Neural progenitor cell (in vitro differentiated cells): Measurements from ENCODE around the gene NOTCH4. TPM values are rescaled to one million over a fixed set of nuclear protein-coding genes. Genes with fewer than 3 reads are reported as not detected.

Source experiments
- DNase-seq: peaks from one replicate; pipeline ENCODE4 v3.0.0-alpha.2; 2016; ENCODE audit warnings: low spot score
- H2AFZ ChIP-seq: fragments of 200-600 bp; sonication (generic); replicated peaks from 2 replicates; pipeline ENCODE4 v1.6.1; 2016; ENCODE audit warnings: antibody characterized with exemption
- H3F3A ChIP-seq: fragments of 200-600 bp; sonication (generic); 2 replicates; pipeline ENCODE4 v1.6.1; 2016; ENCODE audit warnings: antibody characterized with exemption, low read depth
- H3K27ac ChIP-seq: fragments of 200-600 bp; sonication (generic); 2 replicates; pipeline ENCODE4 v1.5.1; 2016; ENCODE audit warnings: mild to moderate bottlenecking
- H3K27me3 ChIP-seq: fragments of 200-600 bp; sonication (generic); 2 replicates; pipeline ENCODE4 v1.6.1; 2016; ENCODE audit warnings: mild to moderate bottlenecking, moderate library complexity
- H3K36me3 ChIP-seq: fragments of 200-600 bp; sonication (generic); 2 replicates; pipeline ENCODE4 v1.5.1; 2016
- H3K4me1 ChIP-seq: fragments of 200-600 bp; sonication (generic); 2 replicates; pipeline ENCODE4 v1.6.1; 2016; ENCODE audit warnings: mixed run types
- H3K4me2 ChIP-seq: fragments of 200-600 bp; sonication (generic); 2 replicates; pipeline ENCODE4 v1.6.1; 2016
- H3K4me3 ChIP-seq: fragments of 200-600 bp; sonication (generic); 2 replicates; pipeline ENCODE4 v1.5.1; 2016
- H3K79me2 ChIP-seq: fragments of 200-600 bp; sonication (generic); 2 replicates; pipeline ENCODE4 v1.6.1; 2016; ENCODE audit warnings: low read depth
- H3K9ac ChIP-seq: fragments of 200-600 bp; sonication (generic); 2 replicates; pipeline ENCODE4 v1.6.1; 2016
- H3K9me3 ChIP-seq: fragments of 200-600 bp; sonication (generic); 2 replicates; pipeline ENCODE4 v1.5.1; 2016; ENCODE audit warnings: low read depth
- H4K20me1 ChIP-seq: fragments of 200-600 bp; sonication (generic); 2 replicates; pipeline ENCODE4 v1.6.1; 2016; ENCODE audit warnings: low read depth
- H3K27ac Mint-ChIP-seq: 3 replicates; pipeline ENCODE4 v1.8.0; 2021; ENCODE audit warnings: mixed read lengths
- H3K27me3 Mint-ChIP-seq: 2 replicates; pipeline ENCODE4 v1.8.0; 2022; ENCODE audit warnings: low read depth, mild to moderate bottlenecking, inconsistent platforms, moderate library complexity, mixed read lengths; ENCODE audit not compliant: insufficient read depth
- H3K36me3 Mint-ChIP-seq: 3 replicates; pipeline ENCODE4 v1.8.0; 2021; ENCODE audit warnings: mixed read lengths
- H3K4me1 Mint-ChIP-seq: 3 replicates; pipeline ENCODE4 v1.8.0; 2021; ENCODE audit warnings: mixed read lengths
- H3K4me3 Mint-ChIP-seq: 3 replicates; pipeline ENCODE4 v1.8.0; 2021; ENCODE audit warnings: mild to moderate bottlenecking, moderate library complexity, mixed read lengths
- H3K9me3 Mint-ChIP-seq: 3 replicates; pipeline ENCODE4 v1.8.0; 2020; ENCODE audit warnings: mixed read lengths
- EZH2 ChIP-seq: fragments of 200-600 bp; sonication (generic); IDR thresholded peaks from 2 replicates; pipeline ENCODE4 v1.6.1; 2017; ENCODE audit warnings: antibody characterized with exemption, mild to moderate bottlenecking, moderate library complexity
- EZH2phosphoT487 ChIP-seq: fragments of 200-600 bp; sonication (generic); IDR thresholded peaks from 2 replicates; pipeline ENCODE4 v1.6.1; 2017; ENCODE audit warnings: antibody characterized with exemption
- total RNA-seq: library from RNA; depleted of rRNA; stranded (reverse); fragments of >200 nt; gene quantifications from 2 replicates; pipeline ENCODE4 v1.2.3, GENCODE V29; 2015; ENCODE audit warnings: low replicate concordance
- TF ChIP-seq, protein P1 (sequence below): fragments of 200-600 bp; sonication (generic); IDR thresholded peaks from 2 replicates; pipeline ENCODE4 v1.5.1; 2017; ENCODE audit warnings: antibody characterized with exemption, mild to moderate bottlenecking

The NOTCH4 gene
- total RNA-seq, 1 donor from 2014 or later, result 3.2 TPM

DNA sequence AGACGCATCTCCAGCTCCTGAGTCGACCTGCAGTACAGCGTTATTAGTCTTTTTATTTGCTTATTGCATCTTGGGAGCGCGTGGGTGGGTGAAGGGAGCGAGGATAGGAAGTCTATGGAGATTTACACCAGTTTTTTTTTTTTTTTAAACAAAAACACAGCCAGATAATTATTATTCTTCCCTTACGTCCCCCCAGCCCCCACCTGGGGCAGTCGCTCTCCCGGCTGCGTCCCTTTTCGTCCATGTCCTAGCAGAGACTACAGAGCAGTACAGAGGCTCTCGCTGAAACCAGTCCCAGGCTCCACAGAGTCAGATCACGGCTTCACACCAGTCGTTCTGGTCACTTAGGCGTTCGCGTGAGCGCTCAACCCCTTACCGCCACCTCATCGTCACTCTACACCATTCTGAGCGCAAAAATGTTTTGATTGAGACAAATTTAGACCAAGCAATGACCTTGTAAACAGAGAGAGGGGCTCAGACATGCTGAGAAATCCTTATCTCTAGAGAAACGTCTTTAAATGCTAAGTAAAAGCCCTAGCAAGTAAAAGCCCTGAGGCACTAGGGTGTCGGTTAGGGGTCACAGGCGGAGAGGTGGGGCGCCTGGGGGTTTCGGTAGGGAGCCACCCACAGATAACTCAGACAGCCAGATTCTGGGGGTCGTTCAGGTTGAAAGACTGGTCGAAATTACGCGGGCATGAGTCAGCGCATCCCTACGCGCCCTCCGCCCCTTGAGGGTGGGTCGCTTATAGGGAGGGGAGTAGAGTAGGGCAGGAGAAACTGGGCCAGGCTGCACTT, 70.9 kb downstream of the NOTCH4 start:
- H3K79me2 ChIP-seq, result peaks cover 9% of the 10 kb centered on the region
- H4K20me1 ChIP-seq, result peaks cover 5% of the 10 kb centered on the region
- Mint-ChIP-seq H3K27ac (peak overlapping the region; percentile 98), H3K4me3 (peak overlapping the region; percentile 100), H3K4me1 (peaks cover 43% of the 10 kb centered on the region), H3K9me3 (no peaks in the 10 kb centered on the region), H3K27me3 (peaks cover 19% of the 10 kb centered on the region), H3K36me3 (peaks cover 26% of the 10 kb centered on the region)
- H3K36me3 ChIP-seq, result no peaks in the 10 kb centered on the region
- no peaks in the 10 kb centered on the region for H3K9me3 ChIP-seq
- peak overlapping the region; percentile 86 for H3K4me2 ChIP-seq
- H3K4me1 ChIP-seq, result peaks cover 18% of the 10 kb centered on the region
- peaks cover 53% of the 10 kb centered on the region for H3K27me3 ChIP-seq
- H3K4me3 ChIP-seq, result peak overlapping the region; percentile 65
- TF ChIP-seq EZH2phosphoT487, result no peak
- TF ChIP-seq EZH2, result peak; percentile 10
- TF ChIP-seq, protein P1, sequence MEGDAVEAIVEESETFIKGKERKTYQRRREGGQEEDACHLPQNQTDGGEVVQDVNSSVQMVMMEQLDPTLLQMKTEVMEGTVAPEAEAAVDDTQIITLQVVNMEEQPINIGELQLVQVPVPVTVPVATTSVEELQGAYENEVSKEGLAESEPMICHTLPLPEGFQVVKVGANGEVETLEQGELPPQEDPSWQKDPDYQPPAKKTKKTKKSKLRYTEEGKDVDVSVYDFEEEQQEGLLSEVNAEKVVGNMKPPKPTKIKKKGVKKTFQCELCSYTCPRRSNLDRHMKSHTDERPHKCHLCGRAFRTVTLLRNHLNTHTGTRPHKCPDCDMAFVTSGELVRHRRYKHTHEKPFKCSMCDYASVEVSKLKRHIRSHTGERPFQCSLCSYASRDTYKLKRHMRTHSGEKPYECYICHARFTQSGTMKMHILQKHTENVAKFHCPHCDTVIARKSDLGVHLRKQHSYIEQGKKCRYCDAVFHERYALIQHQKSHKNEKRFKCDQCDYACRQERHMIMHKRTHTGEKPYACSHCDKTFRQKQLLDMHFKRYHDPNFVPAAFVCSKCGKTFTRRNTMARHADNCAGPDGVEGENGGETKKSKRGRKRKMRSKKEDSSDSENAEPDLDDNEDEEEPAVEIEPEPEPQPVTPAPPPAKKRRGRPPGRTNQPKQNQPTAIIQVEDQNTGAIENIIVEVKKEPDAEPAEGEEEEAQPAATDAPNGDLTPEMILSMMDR, result no peak
- no peak overlapping the region for H3K9ac ChIP-seq
- no peak overlapping the region for H3K27ac ChIP-seq
- peak; percentile 70 for DNase-seq
- peaks cover 18% of the 10 kb centered on the region for H3F3A ChIP-seq
- peak overlapping the region; percentile 74 for H2AFZ ChIP-seq

DNA sequence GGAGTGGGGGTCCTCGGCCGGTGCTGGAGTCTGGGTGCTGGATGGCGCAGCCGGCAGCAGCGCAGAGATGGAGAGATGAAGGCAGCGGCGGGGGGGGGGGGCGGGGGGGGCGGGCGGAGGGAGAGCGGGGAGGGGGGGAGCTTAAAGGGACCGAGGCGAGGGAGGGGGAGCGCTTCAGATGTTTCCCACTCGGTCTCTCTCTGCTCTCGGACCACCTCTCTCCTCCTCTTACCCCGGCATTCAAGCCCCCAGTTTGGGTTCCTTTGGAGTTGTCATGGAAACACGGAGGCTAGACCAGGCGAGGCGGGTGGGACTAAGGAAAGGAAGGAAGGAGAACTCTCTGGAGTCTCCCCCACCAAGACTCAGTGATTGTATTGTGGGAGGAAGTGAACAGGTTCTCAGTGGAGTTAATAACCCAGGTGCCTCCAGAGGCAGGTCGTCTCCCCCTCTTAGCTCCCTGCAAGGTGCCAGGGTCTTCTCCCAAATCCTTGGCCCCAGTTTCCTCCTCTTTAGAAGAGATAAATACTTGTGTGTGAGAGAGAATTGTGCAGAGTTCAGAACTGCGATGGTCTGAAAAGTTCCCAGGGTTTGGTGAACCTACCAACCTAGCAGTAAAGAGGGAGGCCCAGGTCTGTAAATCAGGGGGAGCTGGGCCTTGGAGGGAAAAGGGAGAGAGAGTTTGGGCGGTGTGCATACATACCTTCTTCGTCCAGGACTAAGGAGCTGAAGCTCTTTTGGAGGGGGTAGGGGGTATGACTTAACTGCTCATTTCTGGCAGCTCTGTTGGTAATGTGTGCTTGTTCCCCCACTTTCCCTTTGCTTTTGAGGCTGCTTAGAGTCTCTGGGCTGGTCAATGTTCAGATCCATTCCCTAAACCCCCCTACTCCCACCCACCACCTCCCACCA, 71.8 kb downstream of the NOTCH4 start, which contains the start of gene PRRT1:
Gene PRRT1, minus strand, starts transcription at position 77 of the 906 bp plus-strand sequence. CDS start 112 bp downstream, outside the sequence.
- peaks cover 61% of the 10 kb centered on the region for H3K27me3 ChIP-seq
- peak within 1 kb of the TSS; percentile 86 for H3K4me2 ChIP-seq
- no peaks in the 10 kb centered on the region for H3K9me3 ChIP-seq
- no peak within 1 kb of the TSS for H3K9ac ChIP-seq
- Mint-ChIP-seq H3K4me3 (peak within 1 kb of the TSS; percentile 100), H3K36me3 (peaks cover 22% of the 10 kb centered on the region), H3K27me3 (peaks cover 14% of the 10 kb centered on the region), H3K27ac (peak within 1 kb of the TSS; percentile 98), H3K9me3 (no peaks in the 10 kb centered on the region), H3K4me1 (peaks cover 43% of the 10 kb centered on the region)
- H3F3A ChIP-seq, result peaks cover 18% of the 10 kb centered on the region
- peaks cover 5% of the 10 kb centered on the region for H4K20me1 ChIP-seq
- no peak within 1 kb of the TSS for H3K27ac ChIP-seq
- H3K79me2 ChIP-seq, result peaks cover 9% of the 10 kb centered on the region
- DNase-seq, result peak; percentile 58
- H3K4me3 ChIP-seq, result peak within 1 kb of the TSS; percentile 65
- no peaks in the 10 kb centered on the region for H3K36me3 ChIP-seq
- peaks cover 18% of the 10 kb centered on the region for H3K4me1 ChIP-seq
- no peak for TF ChIP-seq EZH2phosphoT487
- TF ChIP-seq EZH2, result no peak
- TF ChIP-seq, protein P1, result no peak
- no peak within 1 kb of the TSS for H2AFZ ChIP-seq

DNA sequence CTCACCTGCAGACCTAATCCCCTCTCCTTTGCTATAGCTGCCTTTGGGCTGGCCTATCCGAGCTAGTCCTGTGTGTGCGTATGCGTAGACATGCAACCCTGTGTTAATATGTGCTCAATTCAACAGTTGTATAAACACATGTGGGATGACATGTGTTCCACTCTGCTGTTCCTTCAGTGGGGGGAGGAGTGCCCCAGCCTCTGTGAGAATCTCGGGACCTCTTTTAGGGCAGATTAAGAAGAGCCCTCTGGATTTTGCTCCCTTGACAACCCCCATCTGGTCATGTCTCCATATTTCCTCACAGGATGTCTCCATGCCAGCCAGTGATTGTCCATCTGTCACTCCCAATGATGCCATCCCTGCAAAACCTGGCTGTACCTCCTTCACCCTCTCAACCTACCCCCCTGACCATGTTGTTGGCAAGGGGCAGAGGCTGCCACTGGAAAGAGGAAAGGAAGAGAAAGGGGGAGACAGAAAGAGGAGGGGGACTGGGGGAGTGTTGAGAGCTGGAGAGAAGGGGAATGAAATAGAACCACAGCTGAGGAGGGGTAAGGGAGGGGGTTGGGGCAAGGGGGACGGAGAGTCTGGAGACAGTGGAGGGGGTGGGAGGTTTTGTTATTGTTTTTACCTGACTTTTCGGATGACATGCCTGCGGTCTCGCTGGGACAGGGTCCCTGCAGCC, 72.5 kb downstream of the NOTCH4 start:
- H4K20me1 ChIP-seq, result peaks cover 5% of the 10 kb centered on the region
- peaks cover 22% of the 10 kb centered on the region for H3K36me3 Mint-ChIP-seq
- peaks cover 9% of the 10 kb centered on the region for H3K79me2 ChIP-seq
- peak overlapping the region; percentile 65 for H3K4me3 ChIP-seq
- no peak overlapping the region for H3K27ac ChIP-seq
- peaks cover 61% of the 10 kb centered on the region for H3K27me3 ChIP-seq
- no peak overlapping the region for H3K9ac ChIP-seq
- TF ChIP-seq EZH2, result no peak
- TF ChIP-seq, protein P1, result no peak
- TF ChIP-seq EZH2phosphoT487, result no peak
- H3K4me1 Mint-ChIP-seq, result peaks cover 49% of the 10 kb centered on the region
- H3K27ac Mint-ChIP-seq, result peak overlapping the region; percentile 1
- no peaks in the 10 kb centered on the region for H3K36me3 ChIP-seq
- no peak for DNase-seq
- peaks cover 18% of the 10 kb centered on the region for H3K4me1 ChIP-seq
- peaks cover 14% of the 10 kb centered on the region for H3K27me3 Mint-ChIP-seq
- H3F3A ChIP-seq, result peaks cover 18% of the 10 kb centered on the region
- no peaks in the 10 kb centered on the region for H3K9me3 ChIP-seq
- H3K9me3 Mint-ChIP-seq, result no peaks in the 10 kb centered on the region
- H2AFZ ChIP-seq, result no peak overlapping the region
- peak overlapping the region; percentile 86 for H3K4me2 ChIP-seq
- H3K4me3 Mint-ChIP-seq, result peak overlapping the region; percentile 83
